Measurements from ENCODE around the gene TRIAP1.
"Not testable (repeated sequence)": the region's sequence is repeated elsewhere in the genome, so short reads cannot be mapped to it uniquely, and the experiment has no call there.

TRIAP1 gene

DNA sequence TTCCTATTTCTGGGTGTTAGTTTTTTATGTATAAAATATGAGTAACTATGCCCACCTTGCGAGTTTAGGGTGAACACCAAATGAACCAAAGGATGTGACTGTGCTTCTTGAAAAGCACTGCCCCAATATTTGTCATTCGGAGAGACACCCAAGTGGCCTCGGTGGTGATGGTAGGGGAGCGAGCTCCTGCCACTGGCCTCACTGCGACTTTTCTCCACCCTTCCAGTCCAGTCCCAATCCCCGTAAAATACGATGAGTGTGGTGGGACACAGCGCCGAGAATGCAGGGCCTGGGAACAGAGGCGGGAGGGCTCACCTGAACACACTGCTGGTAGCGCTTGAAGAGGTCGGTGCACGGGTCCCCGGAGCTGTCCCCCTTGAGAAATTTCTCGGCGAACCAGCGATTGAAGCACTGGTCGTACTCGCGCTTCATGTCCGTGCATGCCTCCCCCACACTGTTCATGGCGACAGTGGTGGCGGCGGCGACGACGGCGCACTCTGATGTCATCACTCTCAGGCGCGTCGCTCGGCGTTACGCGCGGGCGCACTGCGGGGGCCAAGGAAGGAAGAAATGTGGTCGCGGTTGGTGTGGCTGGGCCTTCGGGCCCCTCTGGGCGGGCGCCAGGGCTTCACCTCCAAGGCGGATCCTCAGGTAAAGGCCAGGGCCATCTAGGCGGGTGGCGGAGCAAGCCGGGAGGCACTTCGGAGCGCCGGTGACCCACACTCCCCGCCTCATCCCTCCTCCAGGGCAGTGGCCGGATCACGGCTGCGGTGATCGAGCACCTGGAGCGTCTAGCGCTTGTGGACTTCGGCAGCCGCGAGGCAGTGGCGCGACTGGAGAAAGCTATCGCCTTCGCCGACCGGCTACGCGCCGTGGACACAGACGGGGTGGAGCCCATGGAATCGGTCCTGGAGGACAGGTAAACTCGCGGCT lies at the start of gene TRIAP1, which contains the start of gene GATC:
TSS of gene TRIAP1 (minus strand) at position 474 of the 933 bp plus-strand sequence. CDS start at position 462, 12 bp downstream.
TSS of gene GATC (plus strand) at position 534 of the 933 bp plus-strand sequence. CDS start at position 571, 37 bp downstream.
- DNase-seq, result peak; percentile 92

DNA sequence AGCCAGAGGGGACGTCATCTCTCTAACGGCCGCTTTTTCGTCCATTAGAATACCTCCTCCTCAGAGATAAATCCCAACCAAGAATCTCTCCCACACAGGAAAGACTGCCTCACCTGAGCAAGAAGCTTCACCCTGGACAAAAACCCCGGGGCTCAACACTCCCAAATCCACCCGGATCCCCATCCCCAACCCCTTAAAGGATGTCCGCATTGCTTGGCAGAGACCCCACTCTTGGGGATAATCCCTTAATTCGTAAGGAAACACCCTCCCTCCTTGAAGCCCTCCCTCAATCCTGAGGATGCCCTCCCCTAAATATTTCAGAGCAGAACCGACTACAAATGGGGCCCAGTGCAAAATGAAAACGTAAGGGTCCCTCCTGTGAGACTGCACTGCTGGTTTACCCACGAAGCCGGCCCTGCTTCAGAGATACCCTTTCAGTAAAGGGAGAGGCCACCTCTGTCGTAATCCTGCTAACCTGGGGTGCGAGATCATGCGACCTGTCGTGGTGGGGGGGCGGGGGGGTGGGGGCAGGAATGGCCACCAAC lies 49.1 kb upstream of the TRIAP1 start:
- no peak for DNase-seq

DNA sequence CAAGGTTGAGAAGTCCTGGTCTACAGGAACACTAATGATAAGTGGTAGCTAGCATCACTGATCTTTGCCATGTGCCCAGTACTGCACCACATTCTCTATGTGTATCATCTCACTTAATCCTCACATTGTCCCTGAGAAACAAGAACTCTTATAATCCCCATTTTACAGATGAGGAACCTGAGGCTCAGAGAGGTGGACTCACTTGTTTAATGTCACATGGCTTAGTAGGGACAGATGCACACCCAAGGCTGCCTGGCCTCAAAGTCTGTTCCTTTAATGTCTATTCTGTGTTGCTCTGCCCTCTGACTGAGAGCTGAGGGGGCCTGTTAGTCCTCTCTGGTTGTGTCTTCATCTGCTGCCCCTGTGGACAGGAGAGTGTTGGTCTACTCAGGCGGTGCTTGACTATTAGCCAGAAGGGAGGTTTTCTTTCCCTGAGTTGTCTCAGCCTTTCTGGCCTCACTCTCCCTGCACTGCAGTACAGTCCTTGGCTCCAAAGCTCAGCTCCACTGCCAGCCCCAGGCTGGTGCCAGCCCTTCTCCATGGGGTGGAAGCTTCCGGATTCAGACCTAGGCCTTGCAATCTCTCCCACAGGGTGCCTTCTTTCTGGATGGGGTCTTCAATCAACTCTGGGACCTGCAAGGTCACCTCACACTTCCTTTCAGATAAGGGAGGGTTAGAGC lies 44.8 kb upstream of the TRIAP1 start:
- no peak for DNase-seq

DNA sequence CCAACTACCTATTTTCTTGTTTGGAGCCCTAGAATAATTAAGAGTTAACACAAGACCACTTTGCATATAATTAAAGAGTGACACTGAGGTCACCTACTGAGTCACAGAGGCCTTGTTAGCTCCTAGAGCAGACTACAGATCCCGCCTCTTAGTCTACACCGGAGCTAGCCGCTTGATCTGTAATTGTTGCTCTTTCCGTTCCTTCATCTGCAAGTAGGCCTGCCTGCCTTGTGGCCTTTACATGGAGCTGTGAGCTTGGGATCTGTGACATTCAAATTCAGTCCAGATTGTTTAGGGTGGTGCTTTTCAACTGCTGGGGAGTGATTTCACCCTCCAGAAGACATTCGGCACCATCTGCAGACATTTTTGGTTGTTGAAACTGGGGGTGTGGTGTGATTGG lies 44.1 kb upstream of the TRIAP1 start:
- DNase-seq, result no peak

DNA sequence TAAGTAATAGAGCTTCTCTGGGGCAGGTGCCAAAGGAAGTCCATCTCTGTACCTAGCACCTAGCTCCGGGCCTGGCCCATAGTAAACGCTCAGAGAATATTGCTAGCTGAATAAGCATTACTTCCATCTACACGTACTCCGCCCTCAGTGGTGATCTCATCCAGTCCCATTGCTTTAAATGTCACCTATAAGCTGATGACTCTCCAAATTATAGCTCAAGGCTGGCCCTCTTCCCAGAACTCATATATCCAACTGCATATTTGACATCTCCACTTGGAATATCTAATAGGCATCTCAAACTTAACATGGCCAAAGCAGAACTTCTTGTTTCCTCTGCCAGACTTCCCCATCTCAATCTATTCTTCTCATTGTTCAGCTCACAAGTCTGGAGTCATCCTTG lies 42.8 kb upstream of the TRIAP1 start:
- peak; percentile 23 for DNase-seq

DNA sequence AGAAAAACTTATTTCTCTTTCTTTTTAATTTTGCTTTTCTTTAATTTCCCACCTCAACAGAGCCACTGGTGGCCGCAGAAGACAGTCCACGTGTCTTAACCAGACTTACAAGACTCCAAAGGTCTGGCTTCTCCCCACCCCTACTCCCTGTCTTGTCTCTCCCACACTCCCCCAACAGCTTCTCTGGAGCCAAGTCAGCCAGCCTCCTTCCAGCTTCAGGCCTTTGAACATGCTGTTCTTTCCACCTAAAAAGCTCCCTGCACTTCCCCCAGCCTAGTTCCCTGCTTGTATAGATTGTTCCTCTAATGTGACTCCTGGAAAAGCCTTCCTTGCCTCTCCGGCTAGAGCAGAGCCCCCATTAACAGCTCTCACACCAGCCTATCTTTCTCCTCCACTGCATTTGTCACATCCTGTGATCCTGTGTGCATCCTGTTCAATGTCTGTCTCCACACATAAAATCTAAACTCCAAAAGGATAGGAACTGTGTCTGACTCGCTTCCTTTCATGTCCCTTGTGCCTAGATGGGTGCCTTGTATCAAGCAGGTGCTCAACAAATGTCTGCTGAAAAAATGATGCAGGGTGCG lies 42.0 kb upstream of the TRIAP1 start:
- no peak for DNase-seq

DNA sequence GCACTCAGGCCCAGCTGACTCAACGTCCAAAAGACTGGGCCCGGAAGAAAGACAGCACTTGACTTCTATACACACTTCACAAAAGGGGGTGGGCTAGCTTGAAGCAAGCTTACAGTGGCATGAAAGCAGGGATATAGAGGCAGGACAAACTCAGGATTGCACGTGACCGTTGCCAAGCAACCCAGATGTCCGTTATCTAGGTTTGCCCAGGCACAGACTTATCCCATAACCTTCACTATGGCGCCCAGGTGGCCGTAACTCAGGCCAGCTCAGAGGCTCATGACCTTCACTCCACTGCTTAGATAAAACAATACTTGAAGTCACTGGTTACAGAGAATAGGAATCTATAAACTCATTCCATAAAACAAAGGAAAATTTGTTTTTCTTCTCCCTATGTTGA lies 41.4 kb upstream of the TRIAP1 start:
- DNase-seq, result not testable (repeated sequence)

DNA sequence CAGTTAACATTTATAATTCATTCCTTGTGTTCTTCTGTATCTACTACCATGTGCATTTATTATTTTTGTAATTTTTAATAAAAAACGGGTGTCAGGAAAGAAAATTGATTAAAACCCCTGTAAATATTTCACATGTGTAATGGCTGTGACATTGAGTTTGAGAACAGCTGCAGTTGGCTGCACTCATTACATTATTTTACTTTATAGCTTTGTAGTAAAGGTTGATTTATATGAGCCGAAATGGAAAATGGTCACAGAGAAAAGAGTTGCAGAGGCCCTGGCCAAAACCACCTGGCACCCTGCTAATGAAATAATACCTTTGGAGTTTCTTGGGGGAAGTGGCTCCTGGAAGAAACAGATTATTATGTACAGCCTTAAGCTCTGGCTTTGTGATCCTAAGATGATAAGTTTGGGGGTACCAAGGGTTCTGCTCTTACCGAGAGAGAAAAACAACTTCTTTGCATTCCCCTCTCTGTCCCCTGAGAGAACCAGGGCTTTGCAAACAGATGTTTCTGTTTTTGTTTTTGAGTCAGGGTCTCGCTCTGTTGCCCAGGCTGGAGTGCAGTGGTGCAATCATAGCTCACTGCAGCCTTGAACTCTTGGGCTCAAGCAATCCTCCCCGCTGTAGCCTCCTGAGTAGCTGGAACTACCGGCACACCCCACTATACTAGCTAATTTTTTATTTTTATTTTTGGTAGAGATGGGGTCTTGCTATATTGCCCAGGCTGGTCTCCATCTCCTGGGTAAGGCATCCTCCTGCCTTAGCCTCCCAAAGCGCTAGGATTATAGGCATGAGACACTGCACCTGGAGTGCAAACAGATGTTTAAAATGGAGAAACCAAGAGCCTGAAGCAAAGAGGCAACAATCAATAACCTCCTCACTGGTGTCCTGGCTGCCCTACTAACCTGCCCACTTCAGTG lies 40.0 kb upstream of the TRIAP1 start:
- no peak for DNase-seq

DNA sequence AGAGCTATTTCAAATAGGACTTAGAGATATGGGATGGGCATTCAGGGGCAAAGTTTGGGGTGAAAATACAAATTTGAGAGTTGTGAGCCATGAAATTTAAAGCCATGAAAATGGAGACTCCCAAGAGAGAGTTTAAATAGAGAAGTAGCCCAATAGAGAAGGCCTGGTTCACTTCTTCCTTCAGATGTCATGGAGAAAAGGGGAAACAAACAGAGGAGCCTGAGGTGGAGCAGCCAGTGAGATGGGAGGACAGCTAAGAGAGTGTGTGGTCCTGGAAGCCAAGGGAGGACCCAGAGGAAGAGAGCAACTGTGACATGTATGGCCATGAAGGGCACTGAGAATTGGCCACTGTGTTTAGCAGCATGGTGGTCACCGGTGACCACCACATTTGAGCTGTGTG lies 37.4 kb upstream of the TRIAP1 start:
- DNase-seq, result no peak

DNA sequence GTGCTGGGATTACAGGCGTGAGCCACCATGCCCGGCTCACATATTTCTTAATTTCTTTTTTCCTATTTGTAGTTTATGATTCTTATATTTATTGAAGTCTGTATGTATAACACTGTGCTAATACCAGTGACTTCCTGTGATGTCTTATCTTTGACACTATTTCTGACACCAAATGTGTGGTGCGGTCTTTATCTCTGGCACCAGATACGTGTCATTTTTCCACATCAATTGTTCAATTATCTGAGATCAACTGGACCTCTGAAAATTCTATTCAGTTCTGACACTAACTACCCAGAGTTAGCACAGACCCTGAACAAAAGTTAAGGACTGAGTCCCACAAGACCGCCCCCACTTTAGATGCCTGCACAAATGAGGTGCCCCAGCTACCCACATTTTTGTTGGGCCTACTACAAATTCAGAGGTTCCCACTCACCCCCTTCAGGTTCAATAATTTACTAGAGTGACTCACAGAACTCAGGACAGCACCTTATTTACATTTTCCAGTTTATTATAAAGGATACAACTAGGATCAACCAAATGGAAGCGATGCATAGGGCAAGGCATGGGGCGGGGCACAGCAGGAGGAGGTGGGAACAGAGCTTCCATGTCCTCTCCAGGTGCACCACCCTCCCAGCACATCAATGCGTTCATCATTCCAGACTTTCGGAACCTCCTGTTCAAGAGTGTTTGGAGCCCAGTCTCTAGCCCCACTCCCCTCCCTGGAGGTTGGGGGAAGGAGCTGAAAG lies 35.0 kb upstream of the TRIAP1 start:
- DNase-seq, result no peak

DNA sequence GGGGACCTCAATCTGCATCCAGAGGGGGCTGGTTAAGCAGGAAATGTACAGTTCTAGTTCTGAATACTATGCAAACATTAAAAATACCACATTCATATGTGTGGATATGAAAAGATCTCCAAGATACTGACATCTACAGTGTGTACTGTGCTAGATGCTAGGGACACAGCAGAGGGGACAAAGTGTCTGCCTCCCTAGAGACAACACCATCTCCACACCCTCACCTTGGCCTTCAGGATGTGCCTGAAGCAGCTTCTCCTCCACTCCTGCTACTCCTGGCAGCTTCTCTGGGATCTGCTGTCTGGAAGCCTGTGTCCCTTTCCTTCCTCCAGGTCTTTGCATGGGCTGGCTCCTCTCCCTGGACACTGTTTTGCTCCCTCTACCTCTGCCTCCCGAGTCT lies 34.0 kb upstream of the TRIAP1 start:
- DNase-seq, result no peak

DNA sequence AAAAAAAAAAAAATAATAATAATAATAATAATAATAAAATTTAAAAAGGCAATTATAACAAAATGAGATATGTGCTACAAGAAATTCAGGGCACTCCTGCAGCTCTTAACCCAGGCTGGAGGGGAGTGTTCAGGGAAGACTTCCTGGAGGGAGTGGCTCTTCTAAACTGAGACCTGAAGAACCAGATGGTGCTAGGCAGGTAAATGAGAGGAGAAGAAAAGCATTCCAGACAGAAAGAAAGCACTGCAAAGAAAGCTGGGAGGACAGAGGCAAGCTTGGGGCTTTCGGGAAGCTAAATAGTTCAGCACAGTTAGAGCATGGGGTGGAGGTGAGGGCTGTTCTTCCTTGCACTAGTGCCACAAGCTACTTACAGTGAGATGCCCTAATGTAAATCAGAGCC lies 33.3 kb upstream of the TRIAP1 start:
- DNase-seq, result no peak

DNA sequence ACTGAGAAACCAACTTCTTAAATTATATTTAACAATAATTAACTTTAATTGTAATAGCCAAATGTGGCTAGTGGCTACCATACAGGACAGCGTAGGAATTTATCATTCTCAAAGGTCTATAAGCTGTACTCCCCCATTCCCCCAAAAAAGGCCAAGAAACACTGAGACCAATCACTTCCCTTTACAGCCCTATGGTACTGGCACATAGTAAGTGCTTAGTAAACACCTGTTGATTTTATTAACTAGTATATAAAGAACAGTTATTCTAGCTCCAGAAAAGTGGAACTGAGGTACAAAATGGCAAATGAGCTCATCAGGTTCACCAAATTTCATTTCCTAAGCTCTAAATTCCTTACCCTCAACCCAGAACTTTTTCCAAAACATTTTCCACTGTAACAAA lies 29.5 kb upstream of the TRIAP1 start:
- DNase-seq, result no peak

DNA sequence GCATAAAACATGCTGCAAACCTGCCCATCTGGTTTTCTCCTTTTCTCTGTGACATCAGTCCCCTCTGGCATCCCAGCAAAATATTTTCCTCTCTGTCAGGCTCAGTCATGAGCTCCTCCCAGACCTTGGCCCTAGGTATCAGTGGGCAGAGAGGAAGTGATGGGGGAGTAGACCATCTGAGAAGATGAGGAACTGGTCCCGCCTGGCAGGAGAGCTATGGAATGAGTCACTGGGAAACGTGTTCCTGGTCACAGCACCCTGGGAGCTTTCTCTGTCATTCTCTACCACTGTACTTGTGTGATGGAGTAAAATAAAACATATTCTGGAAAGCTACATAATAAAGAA lies 28.4 kb upstream of the TRIAP1 start:
- peak; percentile 51 for DNase-seq

DNA sequence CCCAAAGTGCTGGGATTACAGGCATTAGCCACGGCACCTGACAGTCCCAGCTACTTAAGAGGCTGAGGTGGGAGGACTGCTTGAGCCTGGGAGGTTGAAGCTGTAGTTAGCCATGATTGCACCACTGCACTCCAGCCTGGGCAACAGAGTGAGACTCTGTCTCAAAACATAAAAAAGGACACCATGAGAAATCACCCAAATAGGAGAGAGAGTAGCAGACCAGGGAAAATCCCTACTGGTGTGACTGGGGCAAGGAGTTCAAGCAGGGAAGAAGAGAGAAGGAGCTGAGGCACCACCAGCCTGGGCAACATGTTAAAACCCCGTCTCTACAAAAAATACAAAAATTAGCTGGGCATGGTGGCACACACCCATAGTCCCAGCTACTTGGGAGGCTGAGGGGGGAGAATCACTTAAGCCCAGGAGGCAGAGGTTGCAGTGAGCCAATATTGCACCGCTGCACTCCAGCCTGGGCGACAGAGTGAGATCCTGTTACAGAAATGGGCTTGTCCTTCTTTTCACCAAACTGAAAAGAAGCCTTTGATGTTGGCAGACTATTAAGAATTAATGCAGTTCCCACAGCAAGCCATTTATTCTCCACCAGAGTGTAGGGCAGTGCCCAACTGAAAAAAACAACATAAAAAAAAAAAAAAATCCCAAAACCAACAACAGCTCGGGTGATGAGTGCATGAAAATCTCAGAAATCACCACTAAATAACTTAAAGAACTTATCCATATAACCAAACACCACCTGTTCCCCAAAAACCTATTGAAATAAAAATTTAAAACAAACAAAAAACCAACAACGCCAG lies 27.8 kb upstream of the TRIAP1 start:
- no peak for DNase-seq

DNA sequence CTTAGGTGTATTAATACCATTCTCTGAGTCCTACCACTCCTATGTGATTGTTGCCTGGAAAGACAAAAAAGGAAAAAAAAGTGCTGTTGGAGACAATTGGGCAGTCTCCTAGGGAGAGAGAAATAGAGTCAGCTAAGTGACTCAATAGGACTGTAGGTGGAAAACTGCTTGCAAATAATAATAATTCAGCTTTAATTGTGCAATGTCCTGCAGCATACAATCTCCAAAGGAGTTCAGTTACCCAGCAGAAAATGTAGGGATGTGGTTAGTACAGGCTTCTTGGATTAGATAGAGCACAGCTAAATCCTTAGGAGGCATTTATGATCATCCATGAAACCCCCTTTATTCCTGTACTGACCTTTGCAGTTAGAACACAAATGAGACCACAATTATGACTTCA lies 26.3 kb upstream of the TRIAP1 start:
- no peak for DNase-seq

DNA sequence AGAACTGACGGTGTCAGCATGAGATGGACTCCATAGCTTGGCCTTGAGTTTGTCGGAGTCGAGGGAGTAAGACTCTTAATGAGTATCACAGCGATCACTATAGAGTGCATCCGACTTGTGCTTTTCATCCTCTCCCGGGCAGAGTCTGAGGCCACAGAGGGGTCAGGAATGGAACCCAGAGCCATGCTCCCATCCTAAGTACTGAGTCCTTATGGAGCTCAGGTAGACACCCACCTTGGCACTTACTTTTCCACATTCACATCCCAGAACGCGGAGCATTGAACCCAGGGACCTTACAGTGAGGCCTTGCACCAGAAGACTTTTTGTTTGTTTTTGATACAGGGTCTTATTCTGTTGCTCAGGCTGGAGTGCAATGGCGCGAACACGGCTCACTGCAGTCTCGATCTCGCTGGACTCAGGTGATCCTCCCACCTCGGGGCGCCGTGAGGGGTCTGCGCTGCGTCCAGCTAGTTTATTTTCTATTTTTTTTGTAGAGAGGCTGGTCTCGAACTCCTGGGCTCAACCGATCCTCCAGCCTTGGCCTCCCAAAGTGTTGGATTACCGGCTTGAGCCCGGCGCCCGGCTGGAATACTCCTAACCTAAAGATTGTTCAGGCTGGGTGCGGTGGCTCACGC lies 24.1 kb upstream of the TRIAP1 start:
- DNase-seq, result no peak

DNA sequence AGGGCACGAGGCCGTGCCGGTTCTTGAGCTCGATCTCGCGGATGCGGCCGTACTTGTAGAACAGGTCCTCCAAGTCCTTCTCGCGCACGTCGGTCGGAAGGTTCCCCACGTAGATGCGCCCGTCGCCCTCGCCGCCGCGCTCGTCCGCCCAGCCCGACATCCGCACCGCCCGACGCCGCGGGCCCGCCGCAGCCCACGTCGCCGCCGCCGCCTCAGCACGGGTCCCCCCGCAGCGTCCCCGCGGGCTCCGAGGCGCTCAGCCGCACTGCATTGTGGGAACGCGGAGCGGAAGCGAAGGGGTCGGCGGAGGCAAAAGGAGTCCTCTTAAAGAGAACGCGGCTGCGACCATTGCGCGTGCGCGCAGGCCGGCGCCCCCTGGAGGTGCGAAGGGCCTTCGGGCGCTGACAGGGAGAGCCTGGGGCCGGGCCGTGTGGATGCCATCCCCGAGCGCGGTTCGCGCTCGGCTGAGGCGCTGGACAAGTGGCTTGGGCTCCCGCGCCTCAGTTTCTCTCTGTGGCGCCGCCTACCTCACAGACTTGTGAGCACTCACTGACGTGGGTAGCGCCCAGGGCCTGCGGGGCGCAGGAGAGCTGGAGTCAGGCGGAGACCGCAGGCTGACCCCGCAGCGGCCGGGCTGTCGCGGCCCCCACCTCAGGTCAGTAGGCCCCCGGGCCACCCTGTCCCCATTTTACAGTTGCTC lies 23.4 kb upstream of the TRIAP1 start, which contains the start of gene SRSF9:
TSS of gene SRSF9 (minus strand) at position 299 of the 700 bp plus-strand sequence. CDS start at position 160, 139 bp downstream.
- DNase-seq, result peak; percentile 96

DNA sequence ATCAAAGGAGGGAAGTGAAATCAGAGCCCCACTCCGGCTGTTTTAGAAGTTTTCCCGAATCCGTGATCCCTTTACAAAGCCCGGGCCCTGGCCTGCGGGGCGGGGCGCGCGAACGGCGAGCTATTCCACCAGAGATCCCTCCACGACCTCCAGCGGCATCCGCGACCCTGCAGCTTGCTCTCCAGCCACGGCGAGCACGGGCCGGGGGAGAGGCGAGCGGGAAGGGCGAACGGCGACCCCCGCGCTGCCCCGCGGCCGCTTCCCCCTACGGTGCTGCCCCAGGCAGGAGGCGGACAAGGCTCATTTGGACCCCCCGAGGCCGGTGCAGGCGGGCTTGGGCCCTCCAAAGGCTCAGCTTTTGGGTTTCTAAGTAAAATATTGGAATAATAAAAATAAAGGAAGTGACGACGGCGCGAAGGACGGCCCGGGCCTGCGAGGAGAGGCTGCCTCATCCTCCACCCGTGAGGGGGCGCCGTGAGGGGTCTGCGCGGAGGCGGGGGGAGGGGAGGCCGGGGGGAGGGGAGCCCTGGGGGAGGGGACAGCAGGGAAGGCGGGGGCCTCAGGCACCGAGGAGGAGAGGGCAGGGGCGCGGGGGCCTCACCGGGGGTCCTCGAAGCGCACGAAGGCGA lies 22.8 kb upstream of the TRIAP1 start:
- no peak for DNase-seq
